HepG2 (cell line): Measurements from ENCODE around the gene PLPP7. TPM values are rescaled to one million over a fixed set of nuclear protein-coding genes. Genes with fewer than 3 reads are reported as not detected.

Experiments
- ATAC-seq: fragments of 200-7000 bp; cut with Tn5 transposase; 3 replicates; pipeline ENCODE4 v1.9.1; 2020; ENCODE audit warnings: mild to moderate bottlenecking, moderate library complexity
- BruUV-seq: library from RNA; stranded (reverse); fragments of 400-500 nt; replicated peaks from 2 replicates; lab custom pipeline; 2021; lab: Mats Ljungman, UMichigan
- CTCF ChIA-PET: fragments of 300-600 bp; formaldehyde crosslinking; extraction: SDS; loops from one replicate; lab custom pipeline; 2021; ENCODE audit warnings: low total read pairs, inconsistent platforms, low intra/inter-chr PET ratio; lab: Yijun Ruan, JAX
- POLR2A ChIA-PET: fragments of 350-600 bp; sonication (Branson Sonifier 250); formaldehyde crosslinking; loops from one replicate; lab custom pipeline; 2020; ENCODE audit warnings: antibody characterized with exemption, inconsistent platforms; lab: Yijun Ruan, JAX
- DNase-seq: peaks from one replicate; pipeline ENCODE4 v3.0.0-alpha.2; 2015; ENCODE audit warnings: low spot score
- FAIRE-seq: peaks from 3 replicates; lab custom pipeline; 2011; peaks lifted over from hg19 to GRCh38; lab: Jason Lieb, UNC
- H2AFZ ChIP-seq: one replicate; pipeline ENCODE4 v1.6.1; 2011; ENCODE audit warnings: low read length, inconsistent platforms
- H3K27ac ChIP-seq: fragments of 300-600 bp; 3 replicates; pipeline ENCODE4 v1.8.0; 2011; ENCODE audit warnings: mixed run types, mild to moderate bottlenecking, mixed read lengths, low read length, inconsistent platforms; ENCODE audit not compliant: insufficient read depth; ENCODE audit errors: extremely low read length
- H3K27me3 ChIP-seq, 2 experiments: fragments of 200-600 bp in 1 of 2; 2 replicates in 1 of 2; 3 replicates in 1 of 2; pipeline versions ENCODE4 v1.6.0 to v1.8.0; 2011; ENCODE audit warnings: low read length in 2 of 2, mild to moderate bottlenecking in 2 of 2, moderate library complexity in 2 of 2, inconsistent platforms in 1 of 2; ENCODE audit not compliant: insufficient read depth in 2 of 2, control insufficient read depth in 1 of 2
- H3K36me3 ChIP-seq, 2 experiments: fragments of 200-600 bp in 1 of 2; replicated peaks in 1 of 2; 2 replicates in 1 of 2; 3 replicates in 1 of 2; pipeline versions ENCODE4 v1.5.1 to v1.8.0; 2011; ENCODE audit warnings: low read length in 2 of 2, inconsistent platforms in 1 of 2; ENCODE audit not compliant: insufficient read depth in 2 of 2, control insufficient read depth in 1 of 2
- H3K4me1 ChIP-seq: 2 replicates; pipeline ENCODE4 v1.5.1; 2012; ENCODE audit warnings: low read length, inconsistent platforms; ENCODE audit not compliant: insufficient read depth
- H3K4me2 ChIP-seq: 2 replicates; pipeline ENCODE4 v1.6.0; 2011; ENCODE audit warnings: low read depth, low read length, inconsistent platforms
- H3K4me3 ChIP-seq, 3 experiments: fragments of 200-600 bp in 1 of 3; sonication (generic), shearing (Covaris generic) in 1 of 3; replicated peaks in 1 of 3; 2 replicates each; pipeline ENCODE4 v1.5.1; 2011 to 2016; ENCODE audit warnings: low read length in 3 of 3, inconsistent platforms in 2 of 3, low read depth in 2 of 3, mild to moderate bottlenecking in 2 of 3, control low read depth in 1 of 3, mixed read lengths in 1 of 3; ENCODE audit not compliant: insufficient read depth in 1 of 3
- H3K79me2 ChIP-seq: one replicate; pipeline ENCODE4 v1.6.1; 2011; ENCODE audit warnings: low read length, inconsistent platforms; ENCODE audit not compliant: insufficient read depth
- H3K9ac ChIP-seq: 2 replicates; pipeline ENCODE4 v1.6.0; 2011; ENCODE audit warnings: mild to moderate bottlenecking, low read depth, low read length, inconsistent platforms; ENCODE audit not compliant: insufficient read depth
- H3K9me3 ChIP-seq: 2 replicates; pipeline ENCODE4 v1.5.1; 2012; ENCODE audit warnings: mild to moderate bottlenecking, low read length
- H4K20me1 ChIP-seq: 2 replicates; pipeline ENCODE4 v1.6.0; 2011; ENCODE audit warnings: inconsistent platforms, mild to moderate bottlenecking, low read length, moderate library complexity; ENCODE audit not compliant: insufficient read depth
- ATM ChIP-seq: fragments of 450-650 bp; IDR thresholded peaks from 2 replicates; pipeline ENCODE4 v1.7.1; 2017; ENCODE audit warnings: mild to moderate bottlenecking, borderline replicate concordance
- EHMT2 ChIP-seq: fragments of 200-600 bp; sonication (generic); IDR thresholded peaks from 2 replicates; pipeline ENCODE4 v1.7.0; 2017; ENCODE audit warnings: antibody characterized with exemption, low read depth, low read length, borderline replicate concordance
- FOSL1 ChIP-seq: sonication (generic); formaldehyde crosslinking; IDR thresholded peaks from 2 replicates; pipeline ENCODE4 v1.9.0; 2021; ENCODE audit warnings: missing genetic modification reagents, borderline replicate concordance
- GABPA ChIP-seq, 2 experiments: IDR thresholded peaks; 2 replicates each; pipeline ENCODE4 v1.6.1; 2011 to 2016; ENCODE audit warnings: low read depth in 2 of 2, low read length in 1 of 2, missing biosample characterization in 1 of 2, missing genetic modification characterization in 1 of 2
- TAF15 ChIP-seq: fragments of 200-400 bp; formaldehyde crosslinking; IDR thresholded peaks from one replicate; pipeline ENCODE4 v1.6.1; 2018; ENCODE audit warnings: mild to moderate bottlenecking, low read depth, low read length; ENCODE audit not compliant: poor library complexity, severe bottlenecking
- ZBTB38 ChIP-seq: sonication (generic); formaldehyde crosslinking; IDR thresholded peaks from 2 replicates; pipeline ENCODE4 v1.5.1; 2020; ENCODE audit warnings: mild to moderate bottlenecking, missing genetic modification reagents
- ZNF737 ChIP-seq: sonication (generic); formaldehyde crosslinking; IDR thresholded peaks from 2 replicates; pipeline ENCODE4 v1.5.0; 2020; ENCODE audit warnings: missing genetic modification reagents, mild to moderate bottlenecking, borderline replicate concordance
- WGBS: methylation state at CpG from one replicate; pipeline ENCODE4 v1.1.6; 2017; ENCODE audit warnings: low lambda C conversion rate; 5-methylcytosine and 5-hydroxymethylcytosine counted together
- in situ Hi-C: cut with HindIII; loops from 2 replicates; pipeline ENCODE4 v1.10.0; 2017; ENCODE audit warnings: low pct_unique_long_range_greater_than_20kb; ENCODE audit not compliant: extremely low pct_ligation_motif_present
- intact Hi-C: fragments of 100-400 bp; cut with micrococcal nuclease; formaldehyde crosslinking; loops from one replicate; pipeline ENCODE4 v1.10.0; 2022; ENCODE audit not compliant: unreplicated experiment
- polyA plus RNA-seq, 8 experiments: library from polyadenylated mRNA; depleted of rRNA in 3 of 8; stranded (reverse) in 7 of 8; unstranded in 1 of 8; fragments of >200 nt; fragmentation: Illumina TruSeq in 4 of 8; extraction: Trizol in 4 of 8; gene quantifications; 2 replicates each; pipeline versions ENCODE4 v1.2.1 to v1.2.3, GENCODE V29; 2011 to 2016; ENCODE audit warnings: low read depth in 4 of 8, missing spikeins in 1 of 8, mixed read lengths in 1 of 8; ENCODE audit not compliant: insufficient read depth in 1 of 8
- total RNA-seq, 5 experiments: library from RNA; depleted of rRNA; stranded (reverse); fragments of >200 nt; fragmentation: Illumina TruSeq; extraction: Trizol; gene quantifications; 2 replicates each; pipeline ENCODE4 v1.2.3, GENCODE V29; 2016; ENCODE audit warnings: low read depth in 1 of 5
- TF ChIP-seq, protein P1 (sequence below): sonication (generic); formaldehyde crosslinking; IDR thresholded peaks from 2 replicates; pipeline ENCODE4 v1.4.0; 2020; ENCODE audit warnings: mild to moderate bottlenecking, low read depth, missing genetic modification reagents
- TF ChIP-seq, protein P2 (sequence below): sonication (generic); formaldehyde crosslinking; IDR thresholded peaks from 2 replicates; pipeline ENCODE4 v1.5.1; 2020; ENCODE audit warnings: missing genetic modification reagents, mild to moderate bottlenecking, borderline replicate concordance

PLPP7 gene
- total and polyA plus RNA-seq, 2 of the 13 experiments (the other 11 are each of a cell fraction or from before 2014, with no cell fraction given) = 0.33 to 1.2 TPM

GRCh38 chr9:131281119-131281965 lies 8.2 kb upstream of the PLPP7 start:
- Histone ChIP-seq H4K20me1 (peaks cover 3% of the 10 kb centered on the region; the same call in 1 of the 2 replicates), H3K36me3 (no peaks in the 10 kb centered on the region), H3K79me2 (no peaks in the 10 kb centered on the region), H3K4me1 (peaks cover 17% of the 10 kb centered on the region), H3K27me3 (peaks cover 7 to 60% of the 10 kb centered on the region in 2 experiments; a peak in 4 of 5 replicates), H3K9ac (no peak overlapping the region), H2AFZ (no peak overlapping the region), H3K4me2 (no peak overlapping the region), H3K4me3 (no peak overlapping the region), H3K9me3 (no peaks in the 10 kb centered on the region), H3K27ac (no peak overlapping the region)
- TF ChIP-seq ZBTB38 (CRISPR knock-in tag) = no peak
- no peak for TF ChIP-seq ATM
- TF ChIP-seq, protein P1, sequence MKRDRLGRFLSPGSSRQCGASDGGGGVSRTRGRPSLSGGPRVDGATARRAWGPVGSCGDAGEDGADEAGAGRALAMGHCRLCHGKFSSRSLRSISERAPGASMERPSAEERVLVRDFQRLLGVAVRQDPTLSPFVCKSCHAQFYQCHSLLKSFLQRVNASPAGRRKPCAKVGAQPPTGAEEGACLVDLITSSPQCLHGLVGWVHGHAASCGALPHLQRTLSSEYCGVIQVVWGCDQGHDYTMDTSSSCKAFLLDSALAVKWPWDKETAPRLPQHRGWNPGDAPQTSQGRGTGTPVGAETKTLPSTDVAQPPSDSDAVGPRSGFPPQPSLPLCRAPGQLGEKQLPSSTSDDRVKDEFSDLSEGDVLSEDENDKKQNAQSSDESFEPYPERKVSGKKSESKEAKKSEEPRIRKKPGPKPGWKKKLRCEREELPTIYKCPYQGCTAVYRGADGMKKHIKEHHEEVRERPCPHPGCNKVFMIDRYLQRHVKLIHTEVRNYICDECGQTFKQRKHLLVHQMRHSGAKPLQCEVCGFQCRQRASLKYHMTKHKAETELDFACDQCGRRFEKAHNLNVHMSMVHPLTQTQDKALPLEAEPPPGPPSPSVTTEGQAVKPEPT (CRISPR knock-in tag) = no peak
- TF ChIP-seq TAF15 = no peak
- TF ChIP-seq, protein P2, sequence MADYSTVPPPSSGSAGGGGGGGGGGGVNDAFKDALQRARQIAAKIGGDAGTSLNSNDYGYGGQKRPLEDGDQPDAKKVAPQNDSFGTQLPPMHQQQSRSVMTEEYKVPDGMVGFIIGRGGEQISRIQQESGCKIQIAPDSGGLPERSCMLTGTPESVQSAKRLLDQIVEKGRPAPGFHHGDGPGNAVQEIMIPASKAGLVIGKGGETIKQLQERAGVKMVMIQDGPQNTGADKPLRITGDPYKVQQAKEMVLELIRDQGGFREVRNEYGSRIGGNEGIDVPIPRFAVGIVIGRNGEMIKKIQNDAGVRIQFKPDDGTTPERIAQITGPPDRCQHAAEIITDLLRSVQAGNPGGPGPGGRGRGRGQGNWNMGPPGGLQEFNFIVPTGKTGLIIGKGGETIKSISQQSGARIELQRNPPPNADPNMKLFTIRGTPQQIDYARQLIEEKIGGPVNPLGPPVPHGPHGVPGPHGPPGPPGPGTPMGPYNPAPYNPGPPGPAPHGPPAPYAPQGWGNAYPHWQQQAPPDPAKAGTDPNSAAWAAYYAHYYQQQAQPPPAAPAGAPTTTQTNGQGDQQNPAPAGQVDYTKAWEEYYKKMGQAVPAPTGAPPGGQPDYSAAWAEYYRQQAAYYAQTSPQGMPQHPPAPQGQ (CRISPR knock-in tag) = no peak
- no peak for TF ChIP-seq FOSL1 (CRISPR knock-in tag)
- TF ChIP-seq ZNF737 (CRISPR knock-in tag) = no peak
- TF ChIP-seq EHMT2 = no peak
- TF ChIP-seq GABPA (IDR thresholded peaks at IDR 0.05; ENCODE audit: low read depth, low read length) = no peak
- TF ChIP-seq GABPA (CRISPR knock-in tag; IDR thresholded peaks at IDR 0.05; ENCODE audit: low read depth) = no peak
- no TSS peak for BruUV-seq
- in situ Hi-C loops = no loop called here
- intact Hi-C loops = no loop called here
- ATAC-seq (no peak), FAIRE-seq (no peak), DNase-seq (no peak)
- ChIA-PET CTCF (no interaction called here), POLR2A (no interaction called here)
- 31% methylated on average over 16 of the region's 17 CpGs for WGBS
